Measurements from ENCODE around the gene METTL17. TPM values are rescaled to one million over a fixed set of nuclear protein-coding genes. Genes with fewer than 3 reads are reported as not detected.

The METTL17 gene, protein sequence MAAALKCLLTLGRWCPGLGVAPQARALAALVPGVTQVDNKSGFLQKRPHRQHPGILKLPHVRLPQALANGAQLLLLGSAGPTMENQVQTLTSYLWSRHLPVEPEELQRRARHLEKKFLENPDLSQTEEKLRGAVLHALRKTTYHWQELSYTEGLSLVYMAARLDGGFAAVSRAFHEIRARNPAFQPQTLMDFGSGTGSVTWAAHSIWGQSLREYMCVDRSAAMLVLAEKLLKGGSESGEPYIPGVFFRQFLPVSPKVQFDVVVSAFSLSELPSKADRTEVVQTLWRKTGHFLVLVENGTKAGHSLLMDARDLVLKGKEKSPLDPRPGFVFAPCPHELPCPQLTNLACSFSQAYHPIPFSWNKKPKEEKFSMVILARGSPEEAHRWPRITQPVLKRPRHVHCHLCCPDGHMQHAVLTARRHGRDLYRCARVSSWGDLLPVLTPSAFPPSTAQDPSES
- total RNA-seq: 36.6 and 60.7 TPM in 2 replicates

DNA sequence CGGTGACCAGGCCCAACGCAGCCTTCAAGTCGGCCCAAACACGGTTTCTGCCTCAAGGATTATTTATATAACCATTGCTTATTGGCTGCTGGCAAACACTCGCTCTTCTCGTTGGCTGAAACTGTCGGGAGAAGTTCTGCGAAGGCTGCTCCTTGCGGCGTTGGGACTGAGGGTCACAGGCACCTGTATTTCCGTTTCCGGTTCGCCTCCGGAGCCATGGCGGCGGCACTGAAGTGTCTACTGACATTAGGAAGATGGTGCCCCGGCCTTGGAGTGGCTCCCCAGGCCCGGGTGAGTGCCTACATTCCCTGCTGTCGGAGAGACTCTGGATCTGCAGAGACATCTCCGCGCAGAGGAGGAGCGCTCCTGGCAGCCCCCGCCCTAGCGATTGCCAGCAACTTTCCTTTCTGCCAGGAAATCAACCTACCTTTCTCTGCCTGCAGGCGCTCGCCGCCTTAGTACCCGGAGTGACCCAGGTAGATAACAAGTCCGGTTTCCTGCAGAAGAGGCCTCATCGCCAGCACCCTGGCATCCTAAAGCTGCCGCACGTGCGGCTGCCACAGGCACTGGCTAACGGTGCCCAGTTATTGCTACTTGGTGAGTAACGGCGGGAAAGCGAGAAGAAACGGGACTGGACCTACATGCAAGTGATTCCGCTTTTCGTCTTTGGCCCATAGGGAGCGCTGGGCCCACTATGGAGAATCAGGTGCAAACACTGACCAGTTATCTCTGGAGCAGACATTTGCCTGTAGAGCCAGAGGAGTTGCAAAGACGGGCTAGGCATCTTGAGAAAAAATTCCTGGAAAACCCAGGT, at the start of gene METTL17:
Gene METTL17, plus strand, starts transcription at position 194 of the 814 bp plus-strand sequence. Its CDS starts 23 bp downstream, at position 217.

DNA sequence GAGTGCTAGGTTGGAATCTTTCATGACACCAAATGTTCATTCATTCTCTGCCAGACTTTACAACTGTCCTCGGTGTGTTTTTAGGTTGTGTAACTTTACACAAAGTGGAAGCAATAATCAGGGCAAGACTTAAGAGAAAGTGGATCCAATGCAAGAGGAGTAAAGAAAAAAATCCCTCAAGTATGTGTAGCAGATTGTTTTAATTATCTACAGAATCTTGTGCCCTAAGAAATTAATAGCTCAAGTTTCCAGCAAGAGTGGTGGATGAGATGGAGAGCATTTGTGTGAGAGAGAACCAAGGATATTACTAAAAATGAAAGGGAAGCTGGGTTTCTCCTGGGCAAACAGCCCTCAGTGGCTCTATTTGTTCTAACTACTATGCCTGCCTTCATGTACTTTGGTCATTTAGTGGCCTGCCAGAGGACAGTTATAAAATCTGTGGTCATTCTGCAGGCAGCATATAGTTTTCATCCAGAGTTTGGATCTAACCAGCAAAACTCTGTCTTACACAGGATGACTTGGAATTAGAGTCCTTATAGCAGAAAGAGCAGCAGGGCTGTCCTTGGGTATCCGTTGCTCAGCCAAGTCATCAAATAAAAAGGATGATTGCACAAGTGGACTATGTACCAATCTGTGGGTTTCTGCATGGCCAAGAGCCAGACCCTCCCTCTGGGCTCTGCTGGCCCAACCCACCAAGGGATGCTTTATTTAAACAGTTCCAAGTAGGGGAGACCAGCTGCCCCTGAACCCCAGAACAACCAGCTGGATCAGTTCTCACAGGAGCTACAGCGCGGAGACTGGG, 34.8 kb upstream of the METTL17 start, which contains the start of gene RNASE2:
Gene RNASE2, plus strand, starts transcription at position 752 of the 802 bp plus-strand sequence. CDS start 285 bp downstream, outside the sequence.

DNA sequence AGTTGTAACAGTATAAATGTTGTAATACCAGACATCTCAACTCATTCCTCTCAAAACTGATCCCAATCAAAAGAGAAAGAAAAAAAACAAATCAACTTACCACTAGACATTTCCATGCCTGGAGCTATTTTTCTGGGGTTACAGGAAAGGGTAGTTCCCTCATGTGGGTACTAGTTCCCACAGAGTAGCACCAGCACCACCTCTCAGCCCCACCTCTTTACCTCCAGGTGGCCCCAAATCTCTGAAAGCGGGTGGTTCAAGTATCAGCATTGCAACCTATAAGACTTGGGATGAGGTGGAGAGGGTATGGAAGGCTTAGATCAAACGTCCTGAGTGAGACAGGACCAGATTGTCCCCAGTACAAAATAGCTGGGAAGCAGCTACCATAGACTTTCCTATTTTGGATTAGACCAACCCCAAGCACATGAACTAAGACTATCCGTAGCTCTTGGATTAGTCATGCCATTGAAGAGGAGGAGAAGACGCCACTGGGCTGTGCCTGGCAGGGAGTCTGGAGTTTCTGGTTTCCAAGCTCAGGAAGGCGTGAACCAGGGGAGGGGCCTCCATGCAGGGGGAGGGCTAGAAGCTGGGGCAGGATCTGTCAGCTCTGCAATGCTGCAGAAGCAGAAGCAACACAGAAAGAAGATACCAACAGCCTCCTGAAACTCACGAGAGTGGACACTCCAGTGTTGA, 9.0 kb downstream of the METTL17 start, which contains the start of gene SLC39A2:
Gene SLC39A2, plus strand, starts transcription at position 620 of the 693 bp plus-strand sequence. CDS start 154 bp downstream, outside the sequence.

DNA sequence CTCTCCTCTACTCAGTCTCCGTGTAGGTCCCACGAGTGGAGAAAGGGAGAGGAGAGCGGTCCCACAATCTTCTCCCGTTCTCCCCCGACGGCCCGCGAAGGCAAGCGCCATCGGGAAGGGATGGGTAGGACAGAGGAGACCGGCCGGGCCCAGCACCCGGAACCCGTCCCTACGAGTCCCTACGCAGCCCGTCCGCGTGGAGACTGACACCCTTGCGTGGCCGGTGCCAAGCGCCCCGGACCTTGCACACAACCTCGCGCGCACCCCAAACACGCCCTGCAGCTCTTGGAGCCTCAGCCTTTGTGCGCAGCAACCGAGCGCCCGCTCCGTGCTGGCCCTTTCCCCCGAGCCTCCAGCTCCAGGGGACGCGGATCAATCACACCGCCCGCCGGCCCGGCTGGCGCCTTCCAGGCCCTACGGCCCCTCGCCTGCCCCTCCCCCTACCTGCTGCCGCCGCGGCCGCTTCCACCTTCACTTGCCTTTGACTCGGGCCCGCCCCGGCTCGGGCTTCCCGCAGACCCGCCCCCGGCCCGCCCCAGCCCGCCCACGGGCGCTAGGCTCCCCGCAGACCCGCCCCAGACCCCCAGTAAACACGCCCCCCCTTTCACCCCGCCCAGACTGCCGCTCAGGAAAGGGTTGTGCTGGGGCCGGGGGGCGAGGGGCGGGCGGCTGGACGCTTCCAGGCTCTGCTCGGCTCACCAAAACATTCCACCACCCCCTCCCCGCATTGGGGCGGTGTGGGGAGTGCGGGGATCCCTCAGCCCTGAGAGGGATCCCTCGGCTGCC, 35.0 kb downstream of the METTL17 start, which contains the start of gene NDRG2:
Gene NDRG2, minus strand, starts transcription at position 477 of the 786 bp plus-strand sequence. CDS start 1,746 bp downstream, outside the sequence.

DNA sequence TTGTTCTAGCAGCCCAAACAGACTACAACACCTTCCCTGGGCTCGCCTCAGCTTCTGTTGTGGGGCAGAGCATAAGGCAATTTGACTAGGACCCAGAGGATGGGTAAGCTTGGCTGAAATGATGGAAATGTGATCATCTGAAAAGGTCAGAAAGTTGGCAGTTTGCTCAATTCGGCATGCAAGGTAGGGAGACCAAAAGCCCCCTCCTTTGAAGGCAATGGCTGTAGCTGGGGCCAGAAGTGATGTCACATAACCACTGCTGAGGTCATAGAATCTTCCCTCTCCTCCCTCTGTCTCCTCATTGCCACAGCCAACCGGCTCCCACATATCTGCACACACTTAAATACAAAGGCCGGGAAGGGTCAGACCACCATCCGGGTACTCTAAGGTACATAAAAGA, 40.1 kb downstream of the METTL17 start, which contains the start of gene TPPP2:
Gene TPPP2, plus strand, starts transcription at position 301 of the 400 bp plus-strand sequence. CDS start 365 bp downstream, outside the sequence.

DNA sequence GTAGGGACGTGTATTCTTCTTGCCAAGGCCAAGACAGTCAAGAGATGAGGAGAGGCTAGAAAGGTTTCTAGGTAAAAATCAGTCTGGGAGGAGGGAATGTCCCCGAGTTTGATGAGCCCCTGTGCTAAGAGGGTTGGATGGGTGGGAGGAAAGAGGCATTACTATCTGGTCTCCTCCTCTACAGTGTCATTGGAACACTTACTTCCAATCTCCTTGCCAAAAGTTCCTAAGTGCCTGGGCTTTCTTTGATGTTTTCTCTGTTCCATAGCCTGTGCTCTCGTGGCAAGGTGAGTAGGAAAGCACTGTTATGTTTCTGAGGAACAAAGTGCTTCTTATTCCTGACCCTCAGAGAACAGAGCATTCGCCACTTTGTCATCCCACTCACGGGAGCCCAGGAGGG, 44.9 kb downstream of the METTL17 start, which contains the start of gene RNASE13:
Gene RNASE13, minus strand, starts transcription at position 101 of the 400 bp plus-strand sequence. CDS start 519 bp downstream, outside the sequence.

DNA sequence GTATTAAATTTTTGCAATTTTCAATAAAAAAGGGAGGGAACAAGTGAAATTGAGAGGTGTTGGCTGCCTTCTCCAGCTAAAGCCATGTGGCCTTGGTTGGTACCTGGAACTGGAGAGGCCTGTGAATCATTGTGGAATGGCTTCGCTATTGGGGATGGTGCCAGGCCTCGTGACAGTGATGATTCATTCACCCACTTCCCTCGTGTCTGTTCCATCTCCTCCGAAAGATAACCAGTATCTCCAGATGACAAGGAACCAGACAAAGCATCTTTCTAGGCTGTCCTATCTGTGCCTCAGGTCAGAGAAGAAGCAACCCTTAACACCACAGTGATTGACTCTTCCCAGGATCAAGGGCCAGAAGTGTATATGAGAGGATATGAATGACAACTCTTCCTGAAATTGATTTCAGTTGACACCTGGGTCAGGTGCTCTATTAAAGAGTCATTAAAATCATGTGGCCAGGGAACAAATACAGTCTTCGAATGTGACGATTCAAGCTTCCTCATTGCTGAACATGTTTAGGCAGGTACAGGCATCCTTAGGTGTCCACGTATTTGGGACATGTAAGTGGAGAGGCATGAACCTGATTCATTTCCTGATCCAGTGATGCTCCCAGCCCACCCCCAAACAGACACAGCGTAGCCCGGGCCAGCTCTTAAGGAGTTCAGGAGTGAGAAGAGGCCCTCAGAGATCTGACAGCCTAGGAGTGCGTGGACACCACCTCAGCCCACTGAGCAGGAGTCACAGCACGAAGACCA, 52.1 kb downstream of the METTL17 start, which contains the start of gene RNASE7:
Gene RNASE7, plus strand, starts transcription at position 687 of the 758 bp plus-strand sequence. CDS start 631 bp downstream, outside the sequence.

Other genes with a start within 250 kb of the METTL17 start
- not detected in 2 replicates for gene EDDM3A, start 244.1 kb upstream of the METTL17 start, total RNA-seq
- gene EDDM3B, start 221.6 kb upstream of the METTL17 start, total RNA-seq: not detected in 2 replicates
- gene RNASE6, start 208.7 kb upstream of the METTL17 start, total RNA-seq: not detected in 2 replicates
- 1.1 and 1.5 TPM in 2 replicates for gene RNASE1, start 187.1 kb upstream of the METTL17 start, total RNA-seq
- not detected in 2 replicates for gene RNASE3, start 98.6 kb upstream of the METTL17 start, total RNA-seq
- gene RNASE2, start 34.5 kb upstream of the METTL17 start, total RNA-seq: not detected in 2 replicates
- 8.2 and 10.4 TPM in 2 replicates for gene SLC39A2, start 9.3 kb downstream of the METTL17 start, total RNA-seq
- 28.0 and 32.5 TPM in 2 replicates for gene NDRG2, start 35.1 kb downstream of the METTL17 start, total RNA-seq
- not detected in 2 replicates for gene TPPP2, start 40.2 kb downstream of the METTL17 start, total RNA-seq
- gene RNASE13, start 44.8 kb downstream of the METTL17 start, total RNA-seq: not detected in 2 replicates
- 1.1 and 2.2 TPM in 2 replicates for gene RNASE7, start 52.4 kb downstream of the METTL17 start, total RNA-seq
- gene RNASE8, start 67.8 kb downstream of the METTL17 start, total RNA-seq: not detected in 2 replicates
- gene ARHGEF40, start 80.3 kb downstream of the METTL17 start, total RNA-seq: 11.6 and 12.0 TPM in 2 replicates
- gene ZNF219, start 108.7 kb downstream of the METTL17 start, total RNA-seq: 34.0 and 48.0 TPM in 2 replicates
- 0.09 and 0.49 TPM in 2 replicates for gene TMEM253, start 111.1 kb downstream of the METTL17 start, total RNA-seq
- gene OR5AU1, start 166.1 kb downstream of the METTL17 start, total RNA-seq: not detected in 2 replicates

Measured in airway epithelial cell (primary cell).